Thoracic aorta (tissue), 2 donors: ENCODE results near the gene IL6ST. TPM values are rescaled to one million over a fixed set of nuclear protein-coding genes. Genes with fewer than 3 reads are reported as not detected.

ENCODE experiments used
- ATAC-seq: fragments of 150-250 bp; one replicate; pipeline ENCODE4 v1.8.0; 2017; ENCODE audit warnings: low read depth; ENCODE audit not compliant: insufficient number of reproducible peaks, low FRiP score
- DNase-seq: peaks from one replicate; pipeline ENCODE4 v3.0.0-alpha.2; 2020; ENCODE audit warnings: low spot score
- H3K27ac ChIP-seq, 2 donors: fragments of 200-600 bp; sonication (generic); 1 replicate in 1 of 2; 2 replicates in 1 of 2; pipeline ENCODE4 v1.5.1; 2016; ENCODE audit warnings: mild to moderate bottlenecking in 2 of 2, moderate library complexity in 2 of 2
- H3K27me3 ChIP-seq: fragments of 200-600 bp; sonication (generic); replicated peaks from 2 replicates; pipeline ENCODE4 v1.6.0; 2016; ENCODE audit warnings: mild to moderate bottlenecking; ENCODE audit not compliant: insufficient read depth
- H3K36me3 ChIP-seq: fragments of 200-600 bp; sonication (generic); one replicate; pipeline ENCODE4 v1.5.1; 2016
- H3K4me1 ChIP-seq, 2 donors: fragments of 200-600 bp; sonication (generic); 1 replicate in 1 of 2; 2 replicates in 1 of 2; pipeline versions ENCODE4 v1.5.1 to v1.6.0; 2016; ENCODE audit warnings: low read depth in 2 of 2, mild to moderate bottlenecking in 1 of 2; ENCODE audit not compliant: control insufficient read depth in 1 of 2
- H3K4me3 ChIP-seq: fragments of 200-600 bp; sonication (generic); 2 replicates; pipeline ENCODE4 v1.5.1; 2016; ENCODE audit warnings: mild to moderate bottlenecking
- H3K9me3 ChIP-seq: fragments of 200-600 bp; sonication (generic); 2 replicates; pipeline ENCODE4 v1.5.1; 2016
- total RNA-seq, 2 donors: library from RNA; depleted of rRNA; stranded (reverse); fragments of >200 nt; gene quantifications; one replicate each; pipeline versions ENCODE4 v1.1.0 to v1.2.3, GENCODE V29; 2016
- TF ChIP-seq, protein P1 (sequence below): fragments of 200-600 bp; sonication (generic); IDR thresholded peaks from one replicate; pipeline ENCODE4 v1.5.1; 2019; ENCODE audit warnings: antibody characterized with exemption

IL6ST gene
- total RNA-seq, 2 donors from 2014 or later: 236 to 490 TPM

DNA sequence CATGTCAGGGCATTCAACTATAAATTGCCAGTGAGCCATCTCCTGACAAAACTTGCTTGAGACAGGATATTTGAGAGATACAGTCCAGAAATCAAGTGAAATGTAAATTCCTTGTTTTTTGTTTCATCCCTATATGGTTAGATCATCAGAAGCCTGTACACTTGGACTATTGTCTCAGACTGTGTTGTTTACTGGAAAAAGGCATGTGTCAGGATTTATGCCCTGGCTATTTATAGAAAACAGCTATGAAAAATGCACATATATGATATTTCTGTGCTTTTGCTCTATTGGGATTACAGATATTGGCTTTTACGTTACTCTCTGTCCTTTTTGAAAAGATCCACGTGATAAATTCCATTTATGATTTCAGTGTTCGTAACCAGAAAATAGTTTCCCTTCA, 99.4 kb downstream of the IL6ST start:
- DNase-seq: no peak

DNA sequence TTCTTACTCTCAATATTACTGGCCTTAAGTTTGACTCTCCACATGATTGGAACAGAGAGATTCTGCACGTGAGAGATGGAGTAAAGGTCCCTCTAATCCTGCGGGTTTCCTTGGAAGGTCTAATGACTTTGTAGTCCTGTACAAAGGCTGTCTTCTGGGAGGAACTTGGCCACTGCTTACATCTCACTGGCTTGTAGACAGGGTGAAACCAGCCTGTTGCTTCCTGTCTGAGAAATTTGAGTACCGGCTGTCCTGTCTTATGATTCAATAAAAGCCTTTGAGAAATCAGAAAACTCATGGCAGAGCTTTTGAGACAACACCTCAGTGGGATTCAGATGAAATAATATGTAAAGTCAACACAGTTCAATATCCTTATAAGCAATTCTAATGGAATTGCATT, 100.6 kb downstream of the IL6ST start:
- ATAC-seq (no peak), DNase-seq (no peak)
- no peaks in the 10 kb centered on the region for H3K27me3 ChIP-seq
- H3K9me3 ChIP-seq: no peaks in the 10 kb centered on the region
- H3K4me3 ChIP-seq: no peak overlapping the region
- H3K36me3 ChIP-seq: no peaks in the 10 kb centered on the region
- no peak overlapping the region for H3K27ac ChIP-seq
- TF ChIP-seq, protein P1, sequence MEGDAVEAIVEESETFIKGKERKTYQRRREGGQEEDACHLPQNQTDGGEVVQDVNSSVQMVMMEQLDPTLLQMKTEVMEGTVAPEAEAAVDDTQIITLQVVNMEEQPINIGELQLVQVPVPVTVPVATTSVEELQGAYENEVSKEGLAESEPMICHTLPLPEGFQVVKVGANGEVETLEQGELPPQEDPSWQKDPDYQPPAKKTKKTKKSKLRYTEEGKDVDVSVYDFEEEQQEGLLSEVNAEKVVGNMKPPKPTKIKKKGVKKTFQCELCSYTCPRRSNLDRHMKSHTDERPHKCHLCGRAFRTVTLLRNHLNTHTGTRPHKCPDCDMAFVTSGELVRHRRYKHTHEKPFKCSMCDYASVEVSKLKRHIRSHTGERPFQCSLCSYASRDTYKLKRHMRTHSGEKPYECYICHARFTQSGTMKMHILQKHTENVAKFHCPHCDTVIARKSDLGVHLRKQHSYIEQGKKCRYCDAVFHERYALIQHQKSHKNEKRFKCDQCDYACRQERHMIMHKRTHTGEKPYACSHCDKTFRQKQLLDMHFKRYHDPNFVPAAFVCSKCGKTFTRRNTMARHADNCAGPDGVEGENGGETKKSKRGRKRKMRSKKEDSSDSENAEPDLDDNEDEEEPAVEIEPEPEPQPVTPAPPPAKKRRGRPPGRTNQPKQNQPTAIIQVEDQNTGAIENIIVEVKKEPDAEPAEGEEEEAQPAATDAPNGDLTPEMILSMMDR: no peak
- no peaks in the 10 kb centered on the region for H3K4me1 ChIP-seq

More for the DNA sequence above, 99.4 kb downstream of the IL6ST start:
- H3K27me3 ChIP-seq: no peaks in the 10 kb centered on the region
- H3K4me3 ChIP-seq: no peak overlapping the region
- no peaks in the 10 kb centered on the region for H3K9me3 ChIP-seq
- no peaks in the 10 kb centered on the region for H3K36me3 ChIP-seq
- TF ChIP-seq, protein P1: no peak
- no peak overlapping the region for H3K27ac ChIP-seq
- no peak for ATAC-seq
- H3K4me1 ChIP-seq: no peaks in the 10 kb centered on the region

DNA sequence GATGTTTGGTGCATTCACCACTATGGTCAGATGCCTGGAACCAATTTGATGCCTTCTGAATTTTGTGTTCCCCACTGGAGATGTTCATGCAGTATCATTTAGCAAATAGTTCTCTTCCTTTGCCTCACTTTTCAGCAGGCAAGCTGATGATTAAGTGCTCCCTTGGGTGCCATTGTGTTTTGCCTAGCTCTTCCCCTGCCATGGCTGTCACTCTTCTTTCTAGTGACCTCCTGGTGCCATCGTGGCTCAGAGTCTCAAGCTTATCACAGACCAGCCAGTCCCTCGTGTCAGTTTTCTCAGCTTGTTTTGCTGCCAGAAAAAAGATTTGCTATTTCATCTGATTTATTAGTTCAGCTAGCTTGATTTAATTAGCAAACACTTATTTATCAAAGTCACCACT, 102.3 kb downstream of the IL6ST start:
- DNase-seq (no peak), ATAC-seq (no peak)
- Histone ChIP-seq H3K4me1 (no peaks in the 10 kb centered on the region), H3K4me3 (no peak overlapping the region), H3K36me3 (no peaks in the 10 kb centered on the region), H3K9me3 (no peaks in the 10 kb centered on the region), H3K27ac (no peak overlapping the region), H3K27me3 (no peaks in the 10 kb centered on the region)
- TF ChIP-seq, protein P1: no peak

DNA sequence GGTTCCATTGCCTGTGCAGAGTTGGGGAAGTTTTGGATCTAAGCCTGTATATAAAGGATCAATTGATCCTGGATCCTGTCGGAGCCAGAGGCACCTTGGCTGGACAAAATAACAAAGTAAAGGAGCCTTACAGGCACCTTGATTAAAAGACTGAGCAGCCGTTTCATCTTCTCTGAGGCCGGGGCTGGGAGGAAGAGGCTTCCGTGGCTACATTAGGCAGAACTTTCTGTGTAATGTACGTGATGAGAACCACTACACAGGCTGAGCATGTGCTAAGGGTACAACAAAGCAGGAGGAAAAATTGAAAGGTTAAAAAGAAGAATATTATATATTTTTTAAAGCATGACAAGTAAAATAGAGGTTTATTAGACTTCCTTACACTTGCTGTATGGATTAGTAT, 106.6 kb downstream of the IL6ST start:
- TF ChIP-seq, protein P1: no peak
- no peaks in the 10 kb centered on the region for H3K9me3 ChIP-seq

DNA sequence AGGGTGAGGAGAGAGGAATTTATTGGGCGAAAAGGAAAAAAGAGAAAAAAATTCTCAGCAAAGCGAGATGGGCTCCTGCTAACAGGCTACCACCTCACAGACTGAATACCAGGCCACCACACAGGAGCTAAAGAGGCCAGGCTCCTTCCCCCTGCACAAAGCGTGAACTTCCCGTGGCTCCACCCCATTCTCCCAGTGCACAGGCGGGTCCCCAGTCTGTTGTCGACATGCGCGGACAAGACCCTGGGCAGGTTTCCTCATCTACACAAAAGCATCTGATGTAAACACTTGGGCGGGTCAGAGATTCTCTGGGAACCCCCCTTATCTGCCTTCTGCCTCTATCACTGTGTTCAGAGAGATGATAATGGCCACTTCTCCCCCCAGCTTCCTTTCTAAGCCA, 109.4 kb downstream of the IL6ST start:
- TF ChIP-seq, protein P1: no peak
- H3K36me3 ChIP-seq: no peaks in the 10 kb centered on the region
- no peak overlapping the region for H3K27ac ChIP-seq
- DNase-seq: no peak
- no peak overlapping the region for H3K4me3 ChIP-seq
- no peaks in the 10 kb centered on the region for H3K9me3 ChIP-seq
- no peak for ATAC-seq
- no peaks in the 10 kb centered on the region for H3K27me3 ChIP-seq
- H3K4me1 ChIP-seq: no peaks in the 10 kb centered on the region

More for the DNA sequence above, 106.6 kb downstream of the IL6ST start:
- ATAC-seq: no peak
- DNase-seq: no peak
- Histone ChIP-seq H3K4me3 (no peak overlapping the region), H3K27ac (no peak overlapping the region), H3K27me3 (no peaks in the 10 kb centered on the region), H3K36me3 (no peaks in the 10 kb centered on the region), H3K4me1 (no peaks in the 10 kb centered on the region)

Other genes with a start within 250 kb of the IL6ST start
- 1 to 10 TPM; 1.1 to 6.6 TPM for gene IL31RA, start 143.6 kb downstream of the IL6ST start, total RNA-seq
- gene ANKRD55, start 238.4 kb upstream of the IL6ST start, total RNA-seq: not detected